Upper lobe of right lung (tissue), 1 donor: ENCODE measurements around the gene OR6K2. TPM values are rescaled to one million over a fixed set of nuclear protein-coding genes. Genes with fewer than 3 reads are reported as not detected.
"Not testable (repeated sequence)": the region's sequence is repeated elsewhere in the genome, so short reads cannot be mapped to it uniquely, and the experiment has no call there.

Experiments
- ATAC-seq: fragments of 200-7000 bp; cut with Tn5 transposase; one replicate; pipeline ENCODE4 v1.9.1; 2020; ENCODE audit warnings: mild to moderate bottlenecking, moderate library complexity
- DNase-seq: peaks from one replicate; pipeline ENCODE4 v3.0.0-alpha.2; 2020
- H3K27ac ChIP-seq: fragments of 200-600 bp; one replicate; pipeline ENCODE4 v1.8.0; 2022
- H3K27me3 ChIP-seq: fragments of 200-600 bp; one replicate; pipeline ENCODE4 v1.8.0; 2022; ENCODE audit warnings: mild to moderate bottlenecking
- H3K36me3 ChIP-seq: fragments of 200-600 bp; one replicate; pipeline ENCODE4 v1.8.0; 2022
- H3K4me1 ChIP-seq: fragments of 200-600 bp; one replicate; pipeline ENCODE4 v1.8.0; 2022
- H3K4me3 ChIP-seq: fragments of 200-600 bp; one replicate; pipeline ENCODE4 v1.8.0; 2022; ENCODE audit warnings: mild to moderate bottlenecking
- H3K9me3 ChIP-seq: fragments of 200-600 bp; one replicate; pipeline ENCODE4 v1.8.0; 2022
- CTCF ChIP-seq: fragments of 200-600 bp; IDR thresholded peaks from one replicate; pipeline ENCODE4 v1.8.0; 2022; ENCODE audit warnings: antibody characterized with exemption
- intact Hi-C: fragments of 100-400 bp; cut with DNase I; formaldehyde crosslinking; loops from one replicate; pipeline ENCODE4 v1.11.0; 2022
- total RNA-seq: library from RNA; stranded (reverse); fragmentation: NEBNext Ultra II Directional; extraction: Animal tissue kit (Norgen Biotek cat#: 25700); gene quantifications from one replicate; pipeline ENCODE4 v1.2.1, GENCODE V29; 2021
- donor health status: DM: no; HTN: yes; CAD: no; lungs with severe emphysema.

OR6K2 gene
- total RNA-seq, 1 donor from 2014 or later, result not detected

GRCh38 chr1:158689875-158690274 is 10.6 kb downstream of the OR6K2 start:
- intact Hi-C loops, result no loop called here
- H3K9me3 ChIP-seq, result no peaks in the 10 kb centered on the region
- no peak for TF ChIP-seq CTCF
- no peak overlapping the region for H3K4me3 ChIP-seq
- H3K4me1 ChIP-seq, result no peaks in the 10 kb centered on the region
- H3K27ac ChIP-seq, result no peak overlapping the region
- no peaks in the 10 kb centered on the region for H3K27me3 ChIP-seq
- no peak for ATAC-seq
- H3K36me3 ChIP-seq, result no peaks in the 10 kb centered on the region
- no peak for DNase-seq

- ATAC-seq (no peak), DNase-seq (no peak)
- TF ChIP-seq CTCF, result no peak
- H3K4me3 ChIP-seq, result no peak overlapping the region
- no peaks in the 10 kb centered on the region for H3K9me3 ChIP-seq
- no peaks in the 10 kb centered on the region for H3K36me3 ChIP-seq
- intact Hi-C loops, result no loop called here
- H3K27me3 ChIP-seq, result no peaks in the 10 kb centered on the region
- H3K27ac ChIP-seq, result no peak overlapping the region
- no peaks in the 10 kb centered on the region for H3K4me1 ChIP-seq
These were observed 11.3 kb downstream of the OR6K2 start for GRCh38 chr1:158689110-158689509.

- H3K4me1 ChIP-seq, H3K4me3 ChIP-seq, intact Hi-C loops, ATAC-seq, H3K27me3 ChIP-seq, H3K27ac ChIP-seq, H3K36me3 ChIP-seq, H3K9me3 ChIP-seq, DNase-seq: not testable (repeated sequence)
These were observed 12.1 kb downstream of the OR6K2 start for GRCh38 chr1:158688343-158688742.

GRCh38 chr1:158687037-158687436 is 13.4 kb downstream of the OR6K2 start:
- intact Hi-C loops, result no loop called here
- Histone ChIP-seq H3K9me3 (no peaks in the 10 kb centered on the region), H3K36me3 (no peaks in the 10 kb centered on the region), H3K4me3 (no peak overlapping the region), H3K27ac (no peak overlapping the region), H3K27me3 (no peaks in the 10 kb centered on the region), H3K4me1 (no peaks in the 10 kb centered on the region)
- TF ChIP-seq CTCF, result no peak
- DNase-seq (no peak), ATAC-seq (no peak)

- ATAC-seq, result no peak
- H3K4me1 ChIP-seq, result no peaks in the 10 kb centered on the region
- H3K27ac ChIP-seq, result no peak within 1 kb of the TSS
- no peak for DNase-seq
- no peak for TF ChIP-seq CTCF
- H3K36me3 ChIP-seq, result no peaks in the 10 kb centered on the region
- no peaks in the 10 kb centered on the region for H3K9me3 ChIP-seq
- intact Hi-C loops, result no loop called here
- H3K4me3 ChIP-seq, result no peak within 1 kb of the TSS
- H3K27me3 ChIP-seq, result no peaks in the 10 kb centered on the region
These were observed 14.1 kb downstream of the OR6K2 start, which contains the start of gene SPTA1 for GRCh38 chr1:158686111-158687009. SPTA1 (minus strand) TSS chr1:158686715; CDS start chr1:158686517, 198 bp downstream.

GRCh38 chr1:158685085-158685484 is 15.4 kb downstream of the OR6K2 start:
- Histone ChIP-seq H3K9me3 (no peaks in the 10 kb centered on the region), H3K36me3 (no peaks in the 10 kb centered on the region), H3K4me3 (no peak overlapping the region), H3K27ac (no peak overlapping the region), H3K4me1 (no peaks in the 10 kb centered on the region), H3K27me3 (no peaks in the 10 kb centered on the region)
- ATAC-seq, result no peak
- no peak for TF ChIP-seq CTCF
- DNase-seq, result no peak
- intact Hi-C loops, result no loop called here
